C1 segment of cervical spinal cord (tissue), 14 donors: ENCODE results near the gene OFD1.
A peak's percentile ranks its signal among the peaks of the same experiment; 100 is the strongest.

Experiments used
- DNase-seq, 14 donors: peaks; one replicate each; lab custom pipeline; 2025; lab: John Stamatoyannopoulos, UW

OFD1 gene

DNA sequence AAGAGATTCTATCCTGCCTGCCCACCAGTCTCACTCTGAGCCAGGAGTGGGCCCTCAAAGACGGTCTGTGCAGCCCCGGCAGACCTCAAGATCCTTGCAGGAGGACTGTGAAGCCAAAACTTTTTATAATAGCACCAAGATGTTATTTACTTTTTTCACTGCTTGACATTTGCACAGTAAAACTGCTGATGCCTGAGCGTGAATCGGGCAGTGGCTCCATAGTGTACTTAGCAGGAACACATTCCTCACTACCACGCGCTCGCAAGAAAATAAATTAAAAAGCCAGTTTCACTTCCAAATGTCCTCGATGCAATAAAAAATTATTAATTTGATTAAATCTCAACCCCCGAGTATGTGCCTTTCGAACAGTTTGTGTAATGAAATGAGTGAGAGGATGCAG, 59.9 kb downstream of the OFD1 start:
- no peak for DNase-seq

GRCh38 chrX:13797512-13797911, 63.0 kb downstream of the OFD1 start:
- DNase-seq: no peak

DNA sequence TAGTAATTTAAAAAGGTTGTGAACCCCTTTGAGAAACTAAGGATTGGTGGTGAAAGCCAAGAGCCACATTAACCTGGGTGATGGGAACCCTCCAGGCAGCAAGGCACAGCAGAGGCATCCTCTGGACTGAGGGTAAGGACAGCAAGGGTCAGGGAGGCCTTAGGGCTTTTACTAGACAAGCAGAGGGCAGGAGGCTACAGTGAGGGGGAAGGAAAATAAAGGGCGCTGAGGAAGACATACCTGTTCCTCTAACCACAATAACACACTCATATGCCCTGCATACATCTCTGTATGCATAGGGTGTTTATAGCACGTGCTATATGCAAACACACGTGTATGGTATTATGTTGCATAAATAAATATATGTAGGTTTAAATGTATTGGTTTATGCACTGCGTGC, 63.6 kb downstream of the OFD1 start:
- no peak for DNase-seq

DNA sequence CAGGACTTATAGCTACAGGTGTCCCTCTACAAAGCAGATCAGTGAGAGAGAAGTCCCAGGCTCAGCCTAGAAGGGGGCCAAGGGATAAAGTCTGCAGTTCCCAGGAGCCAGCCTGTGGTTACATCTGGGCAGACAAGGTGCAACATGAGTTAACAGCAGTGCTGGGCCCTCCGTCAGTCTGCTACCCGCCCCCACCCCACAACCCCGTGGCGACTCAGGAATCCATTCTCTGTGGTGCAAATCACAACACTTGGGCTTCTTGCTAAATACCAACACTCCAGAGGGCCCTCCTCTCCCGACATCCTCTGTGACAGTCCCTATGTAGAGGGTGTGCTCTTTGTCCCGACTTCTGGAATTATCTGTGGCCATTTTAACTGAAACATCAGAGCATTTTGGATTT, 68.6 kb downstream of the OFD1 start:
- DNase-seq: no peak

GRCh38 chrX:13805241-13805640, 70.7 kb downstream of the OFD1 start:
- no peak for DNase-seq

GRCh38 chrX:13808293-13808692, 73.7 kb downstream of the OFD1 start:
- DNase-seq: no peak

- DNase-seq: no peak
These were observed 74.3 kb downstream of the OFD1 start for GRCh38 chrX:13808865-13809264.

DNA sequence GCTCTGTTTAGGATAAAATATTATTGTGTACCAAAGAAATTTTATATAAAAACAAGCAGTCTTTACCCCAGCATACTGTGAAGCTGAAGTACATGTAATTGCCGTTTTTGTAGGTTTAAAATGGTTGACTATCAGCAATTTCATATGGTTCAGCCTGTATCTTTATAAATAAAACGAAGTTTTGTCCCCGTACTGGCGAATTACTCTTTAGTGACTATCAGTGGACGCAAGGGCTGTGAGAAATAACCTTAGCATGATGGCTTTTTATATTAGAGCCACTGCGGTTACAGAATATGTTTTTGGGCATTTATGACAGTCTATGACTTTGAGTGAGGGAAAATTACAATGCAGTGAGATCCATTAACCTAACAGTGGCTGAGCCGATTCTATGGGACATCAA, 81.1 kb downstream of the OFD1 start:
- peak in 1 of 14 donors; percentile 28 for DNase-seq

DNA sequence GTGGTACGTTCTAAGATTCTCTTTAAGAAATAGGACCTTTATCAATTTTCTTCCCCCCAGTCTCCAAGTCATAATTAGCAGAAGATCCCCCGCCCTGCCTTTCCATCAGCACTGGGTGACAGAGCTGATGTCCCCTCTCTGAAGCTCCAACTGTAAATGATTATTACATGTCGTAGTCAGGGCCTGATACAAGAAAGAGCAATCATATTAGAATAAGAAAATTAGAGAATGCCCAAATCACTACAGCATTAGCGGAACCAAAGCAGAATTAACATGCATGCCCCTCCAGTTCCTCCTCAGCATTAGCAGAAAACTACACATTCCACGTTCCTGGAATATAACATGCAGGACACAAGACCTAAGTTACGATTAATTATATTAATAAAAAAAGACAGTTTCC, 81.6 kb downstream of the OFD1 start:
- peak in 1 of 14 donors; percentile 54 for DNase-seq

GRCh38 chrX:13816643-13817627, 82.4 kb downstream of the OFD1 start, which contains the start of gene GPM6B:
Gene GPM6B (minus strand): TSS chrX:13817093. CDS start chrX:13816904, 189 bp downstream.
- peak in 10 of 14 donors; percentile 3 to 75 (median 24) for DNase-seq
